ENCODE measurements around the gene VANGL1. TPM values are rescaled to one million over a fixed set of nuclear protein-coding genes. Genes with fewer than 3 reads are reported as not detected.
"Not testable (repeated sequence)": the region's sequence is repeated elsewhere in the genome, so short reads cannot be mapped to it uniquely, and the experiment has no call there.

The VANGL1 gene
- 9.1 and 9.9 TPM in 2 replicates for total RNA-seq (2014; rRNA removed; shearing (Covaris generic))
- 11.2 and 12.4 TPM in 2 replicates for polyA plus RNA-seq (2015; cell fraction: cytosol; rRNA removed)
- polyA plus RNA-seq (2015; cell fraction: nucleus; rRNA removed) = 5.7 and 8.3 TPM in 2 replicates

GRCh38 chr1:115641762-115642167 lies at the start of gene VANGL1:
Gene VANGL1, plus strand, starts transcription at chr1:115641970. Its CDS starts 9,444 bp downstream, at chr1:115651414.
- in situ Hi-C loops (cut with HindIII; ENCODE audit: low pct_unique_long_range_greater_than_20kb, low sequenced_read_pairs) = no loop called here
- DNase-seq (ENCODE audit: low read depth, low spot score) = peak; percentile 52

- in situ Hi-C loops (cut with HindIII; ENCODE audit: low pct_unique_long_range_greater_than_20kb, low sequenced_read_pairs) = no loop called here
- peak; percentile 7 for DNase-seq (ENCODE audit: low read depth, low spot score)
These were observed 49.5 kb upstream of the VANGL1 start for GRCh38 chr1:115592264-115592663.

- DNase-seq (ENCODE audit: low read depth, low spot score) = no peak
- in situ Hi-C loops (cut with HindIII; ENCODE audit: low pct_unique_long_range_greater_than_20kb, low sequenced_read_pairs) = no loop called here
These were observed 48.2 kb upstream of the VANGL1 start for GRCh38 chr1:115593365-115594259.

GRCh38 chr1:115594600-115594999 lies 47.2 kb upstream of the VANGL1 start:
- in situ Hi-C loops (cut with HindIII; ENCODE audit: low pct_unique_long_range_greater_than_20kb, low sequenced_read_pairs) = no loop called here
- no peak for DNase-seq (ENCODE audit: low read depth, low spot score)

GRCh38 chr1:115595279-115596079 lies 46.3 kb upstream of the VANGL1 start:
- in situ Hi-C loops (cut with HindIII; ENCODE audit: low pct_unique_long_range_greater_than_20kb, low sequenced_read_pairs) = no loop called here
- DNase-seq (ENCODE audit: low read depth, low spot score) = peak; percentile 83

GRCh38 chr1:115596080-115596780 lies 45.5 kb upstream of the VANGL1 start:
- no peak for DNase-seq (ENCODE audit: low read depth, low spot score)
- in situ Hi-C loops (cut with HindIII; ENCODE audit: low pct_unique_long_range_greater_than_20kb, low sequenced_read_pairs) = no loop called here

GRCh38 chr1:115604508-115604907 lies 37.3 kb upstream of the VANGL1 start:
- no peak for DNase-seq (ENCODE audit: low read depth, low spot score)
- in situ Hi-C loops (cut with HindIII; ENCODE audit: low pct_unique_long_range_greater_than_20kb, low sequenced_read_pairs) = no loop called here

- in situ Hi-C loops (cut with HindIII; ENCODE audit: low pct_unique_long_range_greater_than_20kb, low sequenced_read_pairs) = no loop called here
- no peak for DNase-seq (ENCODE audit: low read depth, low spot score)
These were observed 35.5 kb upstream of the VANGL1 start for GRCh38 chr1:115606305-115606704.

- no peak for DNase-seq (ENCODE audit: low read depth, low spot score)
- in situ Hi-C loops (cut with HindIII; ENCODE audit: low pct_unique_long_range_greater_than_20kb, low sequenced_read_pairs) = no loop called here
These were observed 32.7 kb upstream of the VANGL1 start for GRCh38 chr1:115609021-115609420.

- no peak for DNase-seq (ENCODE audit: low read depth, low spot score)
- in situ Hi-C loops (cut with HindIII; ENCODE audit: low pct_unique_long_range_greater_than_20kb, low sequenced_read_pairs) = no loop called here
These were observed 28.0 kb upstream of the VANGL1 start for GRCh38 chr1:115613767-115614166.

- in situ Hi-C loops (cut with HindIII; ENCODE audit: low pct_unique_long_range_greater_than_20kb, low sequenced_read_pairs) = no loop called here
- DNase-seq (ENCODE audit: low read depth, low spot score) = no peak
These were observed 21.3 kb upstream of the VANGL1 start for GRCh38 chr1:115620453-115620852.

GRCh38 chr1:115620950-115621349 lies 20.8 kb upstream of the VANGL1 start:
- no peak for DNase-seq (ENCODE audit: low read depth, low spot score)
- in situ Hi-C loops (cut with HindIII; ENCODE audit: low pct_unique_long_range_greater_than_20kb, low sequenced_read_pairs) = no loop called here

GRCh38 chr1:115624859-115625258 lies 16.9 kb upstream of the VANGL1 start:
- DNase-seq (ENCODE audit: low read depth, low spot score) = no peak
- in situ Hi-C loops (cut with HindIII; ENCODE audit: low pct_unique_long_range_greater_than_20kb, low sequenced_read_pairs) = no loop called here

GRCh38 chr1:115630342-115630741 lies 11.4 kb upstream of the VANGL1 start:
- in situ Hi-C loops (cut with HindIII; ENCODE audit: low pct_unique_long_range_greater_than_20kb, low sequenced_read_pairs) = no loop called here
- no peak for DNase-seq (ENCODE audit: low read depth, low spot score)

GRCh38 chr1:115632251-115633026 lies 9.3 kb upstream of the VANGL1 start:
- DNase-seq (ENCODE audit: low read depth, low spot score) = no peak
- in situ Hi-C loops (cut with HindIII; ENCODE audit: low pct_unique_long_range_greater_than_20kb, low sequenced_read_pairs) = no loop called here

GRCh38 chr1:115633606-115634005 lies 8.2 kb upstream of the VANGL1 start:
- in situ Hi-C loops (cut with HindIII; ENCODE audit: low pct_unique_long_range_greater_than_20kb, low sequenced_read_pairs); DNase-seq (ENCODE audit: low read depth, low spot score): not testable (repeated sequence)

GRCh38 chr1:115637247-115637646 lies 4.5 kb upstream of the VANGL1 start:
- DNase-seq (ENCODE audit: low read depth, low spot score); in situ Hi-C loops (cut with HindIII; ENCODE audit: low pct_unique_long_range_greater_than_20kb, low sequenced_read_pairs): not testable (repeated sequence)

Data from SK-MEL-5 (cell line).